ENCODE measurements around the gene ESPN. TPM values are rescaled to one million over a fixed set of nuclear protein-coding genes. Genes with fewer than 3 reads are reported as not detected.
A peak's percentile ranks its signal among the peaks of the same experiment; 100 is the strongest.
"Not testable (repeated sequence)": the region's sequence is repeated elsewhere in the genome, so short reads cannot be mapped to it uniquely, and the experiment has no call there.

ESPN gene
- total RNA-seq, 2 experiments from 2014 or later = 0.14 to 0.55 TPM

GRCh38 chr1:6438047-6438525, 13.5 kb downstream of the ESPN start:
- peak; percentile 72 for ATAC-seq

GRCh38 chr1:6440198-6441126, 15.9 kb downstream of the ESPN start:
- POLR2A ChIA-PET = no interaction called here

More at GRCh38 chr1:6438047-6438525, 13.5 kb downstream of the ESPN start:
- H3K36me3 Mint-ChIP-seq (ENCODE audit: low read depth) = no peaks in the 10 kb centered on the region
- H3K9me3 Mint-ChIP-seq (ENCODE audit: low read depth) = no peaks in the 10 kb centered on the region
- intact Hi-C loops (cut with DNase I, micrococcal nuclease) = loop anchor here (1.0 to 5.0 kb wide), 3 partner anchors 13 to 191 kb away; partner anchors contain the start of gene ESPN (in 1 of the 2)
- peaks cover 2% of the 10 kb centered on the region for H3K4me1 Mint-ChIP-seq
- DNase-seq = peak; percentile 85
- POLR2A ChIA-PET = no interaction called here
- CTCF ChIA-PET = interaction anchor here (0.6 to 4.5 kb wide), 22 partner anchors 8 to 190 kb away, joined by 3 to 55 read pairs (median 6); partner anchors contain the start of genes HES2 and PLEKHG5
- no peak overlapping the region for H3K27ac Mint-ChIP-seq
- no peak overlapping the region for H3K4me3 Mint-ChIP-seq
- H3K27me3 Mint-ChIP-seq = peaks cover 16% of the 10 kb centered on the region

GRCh38 chr1:6441586-6441985, 17.0 kb downstream of the ESPN start:
- ATAC-seq (no peak), DNase-seq (no peak)
- intact Hi-C loops (cut with DNase I, micrococcal nuclease) = loop anchor here in 1 of 2 experiments (5.0 kb wide), 1 partner anchor 46 kb away; no protein-coding TSS in a partner anchor
- H3K27ac Mint-ChIP-seq = no peak overlapping the region
- POLR2A ChIA-PET = no interaction called here
- peaks cover 25% of the 10 kb centered on the region for H3K27me3 Mint-ChIP-seq
- no peaks in the 10 kb centered on the region for H3K36me3 Mint-ChIP-seq (ENCODE audit: low read depth)
- CTCF ChIA-PET = interaction anchor here (0.6 to 1.0 kb wide), 2 partner anchors 21 to 40 kb away, joined by 3 read pairs; no protein-coding TSS in a partner anchor
- H3K4me1 Mint-ChIP-seq = peaks cover 10% of the 10 kb centered on the region
- no peak overlapping the region for H3K4me3 Mint-ChIP-seq
- H3K9me3 Mint-ChIP-seq (ENCODE audit: low read depth) = no peaks in the 10 kb centered on the region

More at GRCh38 chr1:6440198-6441126, 15.9 kb downstream of the ESPN start:
- H3K4me1 Mint-ChIP-seq = peaks cover 6% of the 10 kb centered on the region
- DNase-seq (peak; percentile 89), ATAC-seq (peak; percentile 86)
- H3K36me3 Mint-ChIP-seq (ENCODE audit: low read depth) = no peaks in the 10 kb centered on the region
- H3K9me3 Mint-ChIP-seq (ENCODE audit: low read depth) = no peaks in the 10 kb centered on the region
- H3K4me3 Mint-ChIP-seq = no peak overlapping the region
- intact Hi-C loops (cut with DNase I, micrococcal nuclease) = loop anchor here (1.0 to 5.0 kb wide), 2 partner anchors 47 kb away; partner anchors contain the start of gene ACOT7 (in 1 of the 2)
- H3K27ac Mint-ChIP-seq = no peak overlapping the region
- CTCF ChIA-PET = interaction anchor here (0.6 to 3.4 kb wide), 11 partner anchors 10 to 1090 kb away, joined by 3 to 17 read pairs (median 3); partner anchors contain the start of gene RNF207
- H3K27me3 Mint-ChIP-seq = peaks cover 18% of the 10 kb centered on the region

GRCh38 chr1:6443339-6444115, 19.0 kb downstream of the ESPN start:
- ATAC-seq (no peak), DNase-seq (no peak)
- Mint-ChIP-seq H3K4me1 (peaks cover 10% of the 10 kb centered on the region), H3K9me3 (ENCODE audit: low read depth) (no peaks in the 10 kb centered on the region), H3K4me3 (no peak overlapping the region), H3K36me3 (ENCODE audit: low read depth) (no peaks in the 10 kb centered on the region), H3K27ac (no peak overlapping the region), H3K27me3 (peaks cover 26% of the 10 kb centered on the region)
- ChIA-PET CTCF (interaction anchor here (0.6 to 0.9 kb wide), 2 partner anchors 12 to 1501 kb away, joined by 3 read pairs; no protein-coding TSS in a partner anchor), POLR2A (no interaction called here)
- intact Hi-C loops (cut with DNase I, micrococcal nuclease) = loop anchor here (2.0 to 5.0 kb wide), 2 partner anchors 21 to 44 kb away; no protein-coding TSS in a partner anchor

GRCh38 chr1:6444377-6444776, 19.8 kb downstream of the ESPN start:
- Mint-ChIP-seq H3K36me3 (ENCODE audit: low read depth) (no peaks in the 10 kb centered on the region), H3K4me3 (no peak overlapping the region), H3K9me3 (ENCODE audit: low read depth) (no peaks in the 10 kb centered on the region), H3K27ac (no peak overlapping the region), H3K4me1 (peaks cover 13% of the 10 kb centered on the region), H3K27me3 (peaks cover 28% of the 10 kb centered on the region)
- CTCF ChIA-PET = no interaction called here
- no peak for ATAC-seq
- intact Hi-C loops (cut with DNase I, micrococcal nuclease) = loop anchor here (2.0 to 5.0 kb wide), 2 partner anchors 20 to 43 kb away; no protein-coding TSS in a partner anchor
- DNase-seq = no peak
- POLR2A ChIA-PET = no interaction called here

- H3K36me3 Mint-ChIP-seq (ENCODE audit: low read depth) = no peaks in the 10 kb centered on the region
- H3K9me3 Mint-ChIP-seq (ENCODE audit: low read depth) = no peaks in the 10 kb centered on the region
- intact Hi-C loops (cut with DNase I, micrococcal nuclease) = loop anchor here in 1 of 2 experiments (2.0 kb wide), 1 partner anchor 20 kb away; no protein-coding TSS in a partner anchor
- DNase-seq (peak; percentile 63), ATAC-seq (peak; percentile 28)
- peaks cover 31% of the 10 kb centered on the region for H3K27me3 Mint-ChIP-seq
- ChIA-PET POLR2A (no interaction called here), CTCF (interaction anchor here (0.6 to 1.0 kb wide), 2 partner anchors 15 to 246 kb away, joined by 3 read pairs; partner anchors contain the start of gene RPL22)
- no peak overlapping the region for H3K4me3 Mint-ChIP-seq
- H3K27ac Mint-ChIP-seq = no peak overlapping the region
- H3K4me1 Mint-ChIP-seq = peaks cover 17% of the 10 kb centered on the region
Measured at GRCh38 chr1:6445062-6445763, 20.6 kb downstream of the ESPN start.

- POLR2A ChIA-PET; H3K9me3 Mint-ChIP-seq (ENCODE audit: low read depth); H3K4me3 Mint-ChIP-seq; ATAC-seq; DNase-seq; H3K36me3 Mint-ChIP-seq (ENCODE audit: low read depth); H3K27ac Mint-ChIP-seq: not testable (repeated sequence)
- intact Hi-C loops (cut with DNase I, micrococcal nuclease) = loop anchor here in 1 of 2 experiments (2.0 kb wide), 1 partner anchor 19 kb away; no protein-coding TSS in a partner anchor
- peaks cover 38% of the 10 kb centered on the region for H3K27me3 Mint-ChIP-seq
- CTCF ChIA-PET = interaction anchor here (0.6 to 1.0 kb wide), 2 partner anchors 14 to 246 kb away, joined by 3 read pairs; partner anchors contain the start of gene RPL22
- H3K4me1 Mint-ChIP-seq = peaks cover 17% of the 10 kb centered on the region
Measured at GRCh38 chr1:6445929-6446328, 21.4 kb downstream of the ESPN start.

GRCh38 chr1:6446665-6447015, 22.1 kb downstream of the ESPN start:
- H3K27me3 Mint-ChIP-seq = peaks cover 33% of the 10 kb centered on the region
- no peak overlapping the region for H3K27ac Mint-ChIP-seq
- no peaks in the 10 kb centered on the region for H3K9me3 Mint-ChIP-seq (ENCODE audit: low read depth)
- no peak overlapping the region for H3K4me3 Mint-ChIP-seq
- intact Hi-C loops (cut with DNase I, micrococcal nuclease) = no loop called here
- peaks cover 17% of the 10 kb centered on the region for H3K4me1 Mint-ChIP-seq
- ChIA-PET POLR2A (no interaction called here), CTCF (no interaction called here)
- ATAC-seq (no peak), DNase-seq (no peak)
- no peaks in the 10 kb centered on the region for H3K36me3 Mint-ChIP-seq (ENCODE audit: low read depth)

GRCh38 chr1:6447016-6447817, 22.6 kb downstream of the ESPN start:
- H3K36me3 Mint-ChIP-seq (ENCODE audit: low read depth) = no peaks in the 10 kb centered on the region
- H3K4me3 Mint-ChIP-seq = no peak overlapping the region
- DNase-seq (no peak), ATAC-seq (no peak)
- H3K4me1 Mint-ChIP-seq = peaks cover 17% of the 10 kb centered on the region
- H3K27me3 Mint-ChIP-seq = peaks cover 33% of the 10 kb centered on the region
- ChIA-PET CTCF (no interaction called here), POLR2A (no interaction called here)
- no peaks in the 10 kb centered on the region for H3K9me3 Mint-ChIP-seq (ENCODE audit: low read depth)
- H3K27ac Mint-ChIP-seq = no peak overlapping the region
- intact Hi-C loops (cut with DNase I, micrococcal nuclease) = no loop called here
